Spinal cord (tissue), 10 donors: ENCODE data around the gene INTS1. TPM values are rescaled to one million over a fixed set of nuclear protein-coding genes. Genes with fewer than 3 reads are reported as not detected.

Source experiments
- DNase-seq, 6 donors: peaks; one replicate each; pipeline versions ENCODE4 v3.0.0 to v3.0.0-alpha.2; 2013 to 2015; ENCODE audit warnings: low spot score in 6 of 6, low read depth in 4 of 6
- H3K27ac ChIP-seq: one replicate; pipeline ENCODE4 v1.5.1; 2013; ENCODE audit warnings: low read depth, low read length, control low read depth
- H3K27me3 ChIP-seq: one replicate; pipeline ENCODE4 v1.6.1; 2013; ENCODE audit warnings: low read length; ENCODE audit not compliant: control insufficient read depth, insufficient read depth
- H3K36me3 ChIP-seq: one replicate; pipeline ENCODE4 v1.6.1; 2013; ENCODE audit warnings: low read length; ENCODE audit not compliant: control insufficient read depth, insufficient read depth
- H3K4me1 ChIP-seq: one replicate; pipeline ENCODE4 v1.6.1; 2013; ENCODE audit warnings: low read length; ENCODE audit not compliant: control insufficient read depth, insufficient read depth
- H3K4me3 ChIP-seq: one replicate; pipeline ENCODE4 v1.5.1; 2013; ENCODE audit warnings: low read depth, low read length, control low read depth
- H3K9me3 ChIP-seq: one replicate; pipeline ENCODE4 v1.6.1; 2013; ENCODE audit warnings: low read length; ENCODE audit not compliant: control insufficient read depth, insufficient read depth
- WGBS: methylation state at CpG from one replicate; pipeline ENCODE4 v1.1.5; 2013; ENCODE audit warnings: missing lambda C conversion rate; ENCODE audit not compliant: insufficient coverage; 5-methylcytosine and 5-hydroxymethylcytosine counted together
- polyA plus RNA-seq, 2 donors: library from polyadenylated mRNA; unstranded; fragments of 120-200 nt; gene quantifications; one replicate each; pipeline ENCODE4 v1.2.1, GENCODE V29; 2013; ENCODE audit not compliant: insufficient read length in 2 of 2
- total RNA-seq, 2 donors: library from RNA; depleted of rRNA in 1 of 2; stranded (reverse); fragments of 120-200 nt in 1 of 2; fragments of >200 nt in 1 of 2; gene quantifications; one replicate each; pipeline versions ENCODE4 v1.2.3 to v1.2.4, GENCODE V29; 2013 to 2014
- donor health status: healthy.

INTS1 gene
- total and polyA plus RNA-seq, 4 donors = 24.0 to 107 (median 65.6) TPM

DNA sequence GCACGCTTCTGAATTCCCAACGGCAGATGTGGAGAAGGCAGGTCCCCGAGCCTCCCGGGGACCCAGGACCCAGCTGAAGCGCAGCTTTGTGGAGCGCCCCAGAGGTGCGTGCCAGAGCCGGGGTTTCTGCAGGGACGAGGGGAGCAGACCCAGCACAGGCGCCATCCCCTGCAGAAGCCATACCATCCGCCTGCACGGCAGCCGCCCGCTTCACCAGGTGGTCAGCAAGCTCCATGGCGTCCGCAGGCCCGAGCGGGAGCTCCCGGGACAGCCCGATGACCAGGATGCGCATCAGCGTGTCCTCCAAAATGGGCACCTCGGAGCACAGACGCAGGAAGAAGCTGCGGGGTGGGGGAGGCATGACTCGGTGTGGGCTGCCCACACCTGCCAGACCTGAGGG is 10.6 kb downstream of the INTS1 start:
- Histone ChIP-seq H3K36me3 (peaks cover 99% of the 10 kb centered on the region), H3K4me1 (no peaks in the 10 kb centered on the region), H3K27ac (no peak overlapping the region), H3K4me3 (no peak overlapping the region), H3K27me3 (no peaks in the 10 kb centered on the region), H3K9me3 (no peaks in the 10 kb centered on the region)
- WGBS = 98% methylated on average over 26 of the region's 26 CpGs
- DNase-seq = no peak

DNA sequence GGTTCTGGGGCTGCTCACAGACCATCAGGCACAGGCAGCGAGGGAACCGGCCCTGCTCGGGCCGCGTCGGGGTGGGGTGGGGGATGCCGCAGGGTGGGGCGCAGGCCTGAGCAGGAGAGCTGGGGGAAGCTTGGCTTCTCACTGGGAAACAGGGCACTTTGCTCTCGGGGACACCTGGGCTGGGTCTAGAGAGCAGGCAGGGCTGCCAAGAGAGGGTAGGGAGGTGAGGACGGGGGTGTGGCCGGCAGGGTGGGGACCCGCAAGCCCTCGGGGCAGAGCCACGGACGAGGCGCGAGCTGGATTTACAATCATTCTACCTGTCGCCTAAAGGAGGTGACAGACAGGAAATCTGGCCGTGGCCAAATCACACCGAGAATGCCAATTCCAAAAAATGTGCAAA is 11.1 kb downstream of the INTS1 start:
- no peaks in the 10 kb centered on the region for H3K4me1 ChIP-seq
- H3K36me3 ChIP-seq = peaks cover 99% of the 10 kb centered on the region
- H3K27ac ChIP-seq = no peak overlapping the region
- H3K9me3 ChIP-seq = no peaks in the 10 kb centered on the region
- 93% methylated on average over 18 of the region's 20 CpGs for WGBS
- no peaks in the 10 kb centered on the region for H3K27me3 ChIP-seq
- no peak for DNase-seq
- H3K4me3 ChIP-seq = no peak overlapping the region

DNA sequence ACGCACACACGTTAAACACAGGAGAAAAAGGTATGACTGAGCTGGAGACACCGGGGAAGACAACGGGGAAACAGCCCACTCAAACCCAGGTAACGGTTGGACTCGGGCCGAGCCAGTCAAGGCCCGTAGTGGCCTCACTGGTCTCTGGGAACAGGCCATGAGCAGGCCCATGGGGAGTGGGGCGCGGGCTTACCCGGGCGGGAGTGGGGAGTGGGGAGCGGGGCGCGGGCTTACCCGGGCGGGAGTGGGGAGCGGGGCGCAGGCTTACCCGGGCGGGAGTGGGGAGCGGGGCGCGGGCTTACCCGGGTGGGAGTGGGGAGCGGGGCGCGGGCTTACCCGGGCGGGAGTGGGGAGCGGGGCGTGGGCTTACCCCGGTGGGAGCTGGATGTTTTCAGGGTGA is 11.5 kb downstream of the INTS1 start:
- Histone ChIP-seq H3K4me1 (no peaks in the 10 kb centered on the region), H3K9me3 (no peaks in the 10 kb centered on the region), H3K27ac (no peak overlapping the region), H3K27me3 (no peaks in the 10 kb centered on the region), H3K4me3 (no peak overlapping the region), H3K36me3 (peaks cover 99% of the 10 kb centered on the region)
- no peak for DNase-seq
- 93% methylated on average over 17 of the region's 33 CpGs for WGBS

DNA sequence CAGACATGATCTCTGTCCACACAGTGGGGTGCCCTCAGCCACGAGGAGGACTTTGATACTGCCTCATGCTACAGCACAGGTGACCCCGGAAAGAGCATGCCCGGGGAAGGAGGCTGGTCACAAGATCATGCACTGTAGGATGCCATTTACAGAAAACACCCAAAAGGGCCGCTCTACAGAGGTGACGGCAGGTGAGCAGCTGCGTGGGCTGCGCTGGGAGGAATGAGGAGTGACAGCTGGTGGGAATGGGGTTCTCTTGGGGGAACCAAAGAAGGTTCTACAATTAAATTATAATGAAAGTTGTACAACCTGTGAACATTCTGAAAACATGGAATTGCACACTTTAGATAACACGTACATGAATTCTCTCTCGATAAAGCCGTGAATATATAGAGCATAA is 12.0 kb downstream of the INTS1 start:
- no peak for DNase-seq
- Histone ChIP-seq H3K4me1 (no peaks in the 10 kb centered on the region), H3K9me3 (no peaks in the 10 kb centered on the region), H3K27ac (no peak overlapping the region), H3K4me3 (no peak overlapping the region), H3K27me3 (no peaks in the 10 kb centered on the region), H3K36me3 (peaks cover 99% of the 10 kb centered on the region)
- WGBS = 94% methylated on average over 6 of the region's 10 CpGs

GRCh38 chr7:1490837-1491236 is 13.4 kb downstream of the INTS1 start:
- H3K27me3 ChIP-seq = no peaks in the 10 kb centered on the region
- H3K36me3 ChIP-seq = peaks cover 99% of the 10 kb centered on the region
- H3K27ac ChIP-seq = no peak overlapping the region
- H3K9me3 ChIP-seq = no peaks in the 10 kb centered on the region
- 96% methylated on average over 19 of the region's 19 CpGs for WGBS
- DNase-seq = no peak
- no peak overlapping the region for H3K4me3 ChIP-seq
- H3K4me1 ChIP-seq = no peaks in the 10 kb centered on the region

DNA sequence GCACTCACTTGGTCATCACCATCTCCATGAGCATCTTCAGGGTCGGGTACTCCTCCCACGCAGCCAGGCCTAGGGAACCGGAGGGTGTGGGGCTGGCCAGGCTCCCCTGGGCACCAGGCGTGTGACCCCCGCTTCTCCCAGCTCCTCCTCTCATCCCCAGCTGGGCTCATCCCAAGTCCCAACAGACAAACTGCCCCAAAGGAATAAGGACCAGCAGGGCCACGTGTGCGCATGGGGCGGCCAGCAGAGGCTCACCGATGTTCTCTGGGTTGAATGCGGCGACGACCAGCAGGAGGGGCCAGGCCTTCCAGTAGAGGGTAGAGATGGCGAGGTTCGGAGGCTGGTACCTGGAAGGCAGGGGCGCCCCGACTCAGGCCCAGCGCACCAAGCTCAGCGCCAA is 14.9 kb downstream of the INTS1 start:
- 94% methylated on average over 18 of the region's 18 CpGs for WGBS
- Histone ChIP-seq H3K27me3 (no peaks in the 10 kb centered on the region), H3K4me1 (no peaks in the 10 kb centered on the region), H3K27ac (no peak overlapping the region), H3K36me3 (peaks cover 99% of the 10 kb centered on the region), H3K9me3 (no peaks in the 10 kb centered on the region), H3K4me3 (no peak overlapping the region)
- DNase-seq = no peak

- no peaks in the 10 kb centered on the region for H3K9me3 ChIP-seq
- H3K36me3 ChIP-seq = peaks cover 99% of the 10 kb centered on the region
- 88% methylated on average over 20 of the region's 20 CpGs for WGBS
- no peak overlapping the region for H3K4me3 ChIP-seq
- H3K27me3 ChIP-seq = no peaks in the 10 kb centered on the region
- no peaks in the 10 kb centered on the region for H3K4me1 ChIP-seq
- DNase-seq = no peak
- no peak overlapping the region for H3K27ac ChIP-seq
Measured at GRCh38 chr7:1488016-1488415, 16.2 kb downstream of the INTS1 start.

GRCh38 chr7:1487466-1487865 is 16.7 kb downstream of the INTS1 start:
- Histone ChIP-seq H3K36me3 (peaks cover 99% of the 10 kb centered on the region), H3K27me3 (no peaks in the 10 kb centered on the region), H3K4me3 (no peak overlapping the region), H3K27ac (no peak overlapping the region), H3K4me1 (no peaks in the 10 kb centered on the region), H3K9me3 (no peaks in the 10 kb centered on the region)
- no peak for DNase-seq
- WGBS = 94% methylated on average over 25 of the region's 25 CpGs

- Histone ChIP-seq H3K9me3 (no peaks in the 10 kb centered on the region), H3K27me3 (no peaks in the 10 kb centered on the region), H3K4me3 (no peak overlapping the region), H3K36me3 (peaks cover 100% of the 10 kb centered on the region), H3K27ac (no peak overlapping the region), H3K4me1 (no peaks in the 10 kb centered on the region)
- no peak for DNase-seq
- 96% methylated on average over 20 of the region's 23 CpGs for WGBS
Measured at GRCh38 chr7:1486571-1486970, 17.6 kb downstream of the INTS1 start.

GRCh38 chr7:1485156-1485555 is 19.0 kb downstream of the INTS1 start:
- 97% methylated on average over 19 of the region's 19 CpGs for WGBS
- Histone ChIP-seq H3K9me3 (no peaks in the 10 kb centered on the region), H3K36me3 (peaks cover 100% of the 10 kb centered on the region), H3K27ac (no peak overlapping the region), H3K4me3 (no peak overlapping the region), H3K27me3 (no peaks in the 10 kb centered on the region), H3K4me1 (no peaks in the 10 kb centered on the region)
- no peak for DNase-seq
